Uterus (tissue), 2 donors: ENCODE measurements around the gene CHCHD5.

ENCODE experiments used
- POLR2A ChIP-seq, 2 donors: fragments of 450-650 bp; IDR thresholded peaks; one replicate each; pipeline ENCODE4 v1.6.1; 2016; ENCODE audit warnings: antibody characterized with exemption in 2 of 2, mild to moderate bottlenecking in 1 of 2, moderate library complexity in 1 of 2
- TF ChIP-seq, protein P1 (sequence below), 4 experiments: fragments of 200-600 bp in 2 of 4; fragments of 450-650 bp in 2 of 4; sonication (generic) in 2 of 4; IDR thresholded peaks; one replicate each; pipeline ENCODE4 v1.5.1; 2016 to 2019; ENCODE audit warnings: antibody characterized with exemption in 4 of 4, mild to moderate bottlenecking in 2 of 4, moderate library complexity in 1 of 4

DNA sequence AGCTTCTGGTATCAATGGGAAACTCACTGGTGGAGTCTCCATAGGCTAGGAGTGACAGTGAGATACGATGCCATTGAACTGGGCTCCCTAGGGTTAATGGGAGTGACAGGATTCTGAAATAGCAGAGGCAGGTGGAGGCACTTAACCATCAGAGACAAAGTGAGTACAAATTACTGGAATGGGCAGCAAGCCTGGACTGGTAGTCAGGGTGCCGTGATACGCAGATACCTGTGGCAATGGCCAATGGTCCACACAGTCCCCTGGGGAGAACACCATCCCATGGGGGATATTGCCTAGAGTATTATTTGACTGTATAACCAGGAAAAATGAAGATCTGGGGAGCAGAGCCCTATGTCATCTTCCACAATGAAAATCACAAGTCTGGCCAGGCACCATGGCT is 17.3 kb downstream of the CHCHD5 start:
- TF ChIP-seq POLR2A (IDR thresholded peaks at IDR 0.05) = no peak
- TF ChIP-seq, protein P1, sequence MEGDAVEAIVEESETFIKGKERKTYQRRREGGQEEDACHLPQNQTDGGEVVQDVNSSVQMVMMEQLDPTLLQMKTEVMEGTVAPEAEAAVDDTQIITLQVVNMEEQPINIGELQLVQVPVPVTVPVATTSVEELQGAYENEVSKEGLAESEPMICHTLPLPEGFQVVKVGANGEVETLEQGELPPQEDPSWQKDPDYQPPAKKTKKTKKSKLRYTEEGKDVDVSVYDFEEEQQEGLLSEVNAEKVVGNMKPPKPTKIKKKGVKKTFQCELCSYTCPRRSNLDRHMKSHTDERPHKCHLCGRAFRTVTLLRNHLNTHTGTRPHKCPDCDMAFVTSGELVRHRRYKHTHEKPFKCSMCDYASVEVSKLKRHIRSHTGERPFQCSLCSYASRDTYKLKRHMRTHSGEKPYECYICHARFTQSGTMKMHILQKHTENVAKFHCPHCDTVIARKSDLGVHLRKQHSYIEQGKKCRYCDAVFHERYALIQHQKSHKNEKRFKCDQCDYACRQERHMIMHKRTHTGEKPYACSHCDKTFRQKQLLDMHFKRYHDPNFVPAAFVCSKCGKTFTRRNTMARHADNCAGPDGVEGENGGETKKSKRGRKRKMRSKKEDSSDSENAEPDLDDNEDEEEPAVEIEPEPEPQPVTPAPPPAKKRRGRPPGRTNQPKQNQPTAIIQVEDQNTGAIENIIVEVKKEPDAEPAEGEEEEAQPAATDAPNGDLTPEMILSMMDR (IDR thresholded peaks at IDR 0.05) = no peak
